ENCODE data around the gene DLK1.

Gene DLK1

GRCh38 chr14:100734031-100734990 is 7.6 kb downstream of the DLK1 start:
- no peak for DNase-seq (ENCODE audit: low read depth in 2 of 2)

- DNase-seq (ENCODE audit: low read depth in 2 of 2) = no peak
Observed at GRCh38 chr14:100735271-100735670, 8.6 kb downstream of the DLK1 start.

GRCh38 chr14:100736269-100737180 is 9.8 kb downstream of the DLK1 start:
- DNase-seq (ENCODE audit: low read depth in 2 of 2) = no peak

GRCh38 chr14:100737526-100737925 is 10.8 kb downstream of the DLK1 start:
- no peak for DNase-seq (ENCODE audit: low read depth in 2 of 2)

- no peak for DNase-seq (ENCODE audit: low read depth in 2 of 2)
Observed at GRCh38 chr14:100738269-100738691, 11.6 kb downstream of the DLK1 start.

GRCh38 chr14:100738704-100739131 is 12.0 kb downstream of the DLK1 start:
- DNase-seq (ENCODE audit: low read depth in 2 of 2) = no peak

GRCh38 chr14:100739306-100739705 is 12.6 kb downstream of the DLK1 start:
- DNase-seq (ENCODE audit: low read depth in 2 of 2) = no peak

GRCh38 chr14:100740196-100740825 is 13.6 kb downstream of the DLK1 start:
- DNase-seq (ENCODE audit: low read depth in 2 of 2) = no peak

GRCh38 chr14:100740929-100741328 is 14.2 kb downstream of the DLK1 start:
- no peak for DNase-seq (ENCODE audit: low read depth in 2 of 2)

GRCh38 chr14:100741966-100742365 is 15.3 kb downstream of the DLK1 start:
- no peak for DNase-seq (ENCODE audit: low read depth in 2 of 2)

- DNase-seq (ENCODE audit: low read depth in 2 of 2) = no peak
Observed at GRCh38 chr14:100746326-100746725, 19.6 kb downstream of the DLK1 start.

GRCh38 chr14:100747021-100747586 is 20.4 kb downstream of the DLK1 start:
- no peak for DNase-seq (ENCODE audit: low read depth in 2 of 2)

- DNase-seq (ENCODE audit: low read depth in 2 of 2) = no peak
Observed at GRCh38 chr14:100747736-100748135, 21.0 kb downstream of the DLK1 start.

- no peak for DNase-seq (ENCODE audit: low read depth in 2 of 2)
Observed at GRCh38 chr14:100748403-100748802, 21.7 kb downstream of the DLK1 start.

GRCh38 chr14:100748944-100749343 is 22.3 kb downstream of the DLK1 start:
- no peak for DNase-seq (ENCODE audit: low read depth in 2 of 2)

- no peak for DNase-seq (ENCODE audit: low read depth in 2 of 2)
Observed at GRCh38 chr14:100749967-100750597, 23.4 kb downstream of the DLK1 start.

GRCh38 chr14:100750762-100751699 is 24.3 kb downstream of the DLK1 start:
- no peak for DNase-seq (ENCODE audit: low read depth in 2 of 2)

- DNase-seq (ENCODE audit: low read depth in 2 of 2) = no peak
Observed at GRCh38 chr14:100754020-100754419, 27.3 kb downstream of the DLK1 start.

GRCh38 chr14:100755649-100756048 is 29.0 kb downstream of the DLK1 start:
- DNase-seq (ENCODE audit: low read depth in 2 of 2) = no peak

- no peak for DNase-seq (ENCODE audit: low read depth in 2 of 2)
Observed at GRCh38 chr14:100761481-100761880, 34.8 kb downstream of the DLK1 start.

All from stimulated activated CD4-positive, alpha-beta T cell treated with anti-CD3 and anti-CD28 coated beads, Interleukin-1b, Interleukin-23, amount 100 ng/mL, for 1 hour (primary cell).